Adipocyte (in vitro differentiated cells): Measurements from ENCODE around the gene EFNA4.

ENCODE experiments used
- DNase-seq: peaks from one replicate; pipeline ENCODE4 v3.0.0-alpha.2; 2015; ENCODE audit warnings: low read depth
- H3K27me3 ChIP-seq: replicated peaks from 2 replicates; pipeline ENCODE4 v1.7.0; 2013; ENCODE audit warnings: mild to moderate bottlenecking, low read length, moderate library complexity; ENCODE audit not compliant: control insufficient read depth, insufficient read depth
- H3K36me3 ChIP-seq: 2 replicates; pipeline ENCODE4 v1.7.0; 2013; ENCODE audit warnings: low read length, mild to moderate bottlenecking, moderate library complexity; ENCODE audit not compliant: control insufficient read depth, insufficient read depth, severe bottlenecking
- H3K4me1 ChIP-seq: 2 replicates; pipeline ENCODE4 v1.7.0; 2013; ENCODE audit warnings: mild to moderate bottlenecking, low read length, moderate library complexity; ENCODE audit not compliant: control insufficient read depth, insufficient read depth
- H3K4me3 ChIP-seq: 2 replicates; pipeline ENCODE4 v1.7.0; 2013; ENCODE audit warnings: mild to moderate bottlenecking, low read length, moderate library complexity
- H3K9ac ChIP-seq: 2 replicates; pipeline ENCODE4 v1.7.0; 2013; ENCODE audit warnings: mild to moderate bottlenecking, low read length, moderate library complexity
- H3K9me3 ChIP-seq: 2 replicates; pipeline ENCODE4 v1.7.0; 2013; ENCODE audit warnings: mild to moderate bottlenecking, low read length, moderate library complexity; ENCODE audit not compliant: control insufficient read depth

Gene EFNA4

DNA sequence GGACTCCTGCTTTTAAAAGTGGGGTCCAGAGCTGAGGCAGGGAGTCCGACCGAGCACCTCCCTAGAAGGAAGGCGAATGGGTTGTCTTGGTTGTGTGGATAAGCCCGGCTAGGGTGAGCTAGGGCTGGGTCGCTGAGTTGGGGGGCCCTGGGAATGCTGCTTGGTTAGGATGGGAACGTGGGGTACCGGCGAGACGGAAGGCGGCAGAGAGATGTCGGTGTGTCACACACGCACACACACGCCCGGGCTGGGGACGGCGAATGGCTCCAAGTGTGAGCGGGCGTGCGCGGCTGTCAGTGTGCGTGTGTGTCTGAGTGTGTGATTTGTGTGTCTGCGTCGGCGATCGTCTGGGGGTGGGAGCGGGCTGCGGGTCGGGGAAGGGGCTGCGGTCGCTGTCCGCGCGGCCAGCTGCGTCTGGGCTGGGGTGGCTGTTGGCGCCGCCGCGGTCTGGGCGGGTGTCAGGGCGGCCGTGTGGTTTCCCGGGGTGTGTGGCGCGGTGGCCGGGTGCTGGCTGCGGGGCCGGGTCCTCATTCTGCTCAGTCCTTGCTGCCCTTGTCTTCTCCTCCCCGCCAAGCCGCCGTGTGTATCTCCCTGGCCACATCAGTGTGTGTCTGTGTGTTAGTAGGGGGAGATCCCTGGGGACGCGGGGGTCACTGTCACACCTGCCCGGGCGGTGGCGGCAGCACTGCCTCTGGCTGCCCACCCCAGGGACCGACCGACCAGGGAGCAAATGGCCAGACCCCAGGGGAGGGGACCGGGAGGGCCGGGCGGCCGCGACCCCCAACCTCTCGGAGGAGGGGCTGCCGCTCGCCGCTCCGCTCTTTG, 16.2 kb downstream of the EFNA4 start:
- Histone ChIP-seq H3K9me3 (no peaks in the 10 kb centered on the region), H3K4me1 (peaks cover 23% of the 10 kb centered on the region), H3K36me3 (no peaks in the 10 kb centered on the region), H3K27me3 (peaks cover 50% of the 10 kb centered on the region), H3K9ac (no peak overlapping the region), H3K4me3 (peak overlapping the region; percentile 44)
- peak; percentile 47 for DNase-seq

DNA sequence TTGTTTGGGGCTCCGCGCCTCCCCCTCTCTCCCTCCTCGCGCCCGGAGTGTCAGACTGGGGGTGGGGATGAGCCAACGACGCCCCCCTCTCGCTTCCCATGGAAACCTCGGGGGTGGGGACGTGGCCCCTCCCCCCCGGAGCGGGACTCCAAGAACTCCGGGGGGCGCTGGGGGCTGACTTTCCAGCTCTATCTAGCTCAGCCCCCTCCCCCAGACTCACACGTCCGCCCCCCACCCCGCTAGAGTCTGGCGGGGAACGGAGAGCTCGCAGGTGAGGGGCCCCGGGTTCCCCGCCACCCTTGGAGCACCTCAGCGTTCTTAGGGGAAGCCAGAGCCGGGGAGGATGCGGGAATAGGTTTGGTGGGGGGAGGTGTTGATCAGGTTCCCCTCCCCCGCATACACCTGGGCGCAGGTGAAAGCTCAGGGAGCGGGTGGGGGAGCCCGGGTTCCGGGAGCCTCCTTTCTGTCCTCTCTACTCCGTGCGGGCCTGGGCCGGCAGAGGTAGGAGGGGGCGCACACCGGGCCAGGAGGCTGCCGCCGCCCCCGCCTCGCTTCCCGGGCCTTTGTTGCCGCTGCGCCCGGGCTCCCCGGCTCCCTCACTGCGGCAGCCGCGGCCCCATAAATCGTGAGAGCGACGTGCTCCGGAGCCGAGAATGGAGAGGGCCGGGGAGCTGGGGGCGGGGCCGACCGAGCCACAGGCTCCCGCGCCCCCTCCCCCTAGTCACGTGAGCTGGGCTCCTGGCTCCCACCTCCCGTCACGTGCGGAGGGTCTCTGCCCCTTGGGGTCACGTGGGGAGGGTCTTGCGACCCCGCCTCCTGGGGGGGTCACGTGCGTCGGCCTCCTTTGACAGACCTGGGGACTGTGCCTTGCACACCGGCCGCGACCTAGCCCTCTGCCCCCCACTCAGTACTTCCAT, 17.0 kb downstream of the EFNA4 start:
- Histone ChIP-seq H3K9me3 (no peaks in the 10 kb centered on the region), H3K27me3 (peaks cover 43% of the 10 kb centered on the region), H3K4me1 (peaks cover 25% of the 10 kb centered on the region), H3K4me3 (no peak overlapping the region), H3K36me3 (no peaks in the 10 kb centered on the region), H3K9ac (no peak overlapping the region)
- peak; percentile 54 for DNase-seq

DNA sequence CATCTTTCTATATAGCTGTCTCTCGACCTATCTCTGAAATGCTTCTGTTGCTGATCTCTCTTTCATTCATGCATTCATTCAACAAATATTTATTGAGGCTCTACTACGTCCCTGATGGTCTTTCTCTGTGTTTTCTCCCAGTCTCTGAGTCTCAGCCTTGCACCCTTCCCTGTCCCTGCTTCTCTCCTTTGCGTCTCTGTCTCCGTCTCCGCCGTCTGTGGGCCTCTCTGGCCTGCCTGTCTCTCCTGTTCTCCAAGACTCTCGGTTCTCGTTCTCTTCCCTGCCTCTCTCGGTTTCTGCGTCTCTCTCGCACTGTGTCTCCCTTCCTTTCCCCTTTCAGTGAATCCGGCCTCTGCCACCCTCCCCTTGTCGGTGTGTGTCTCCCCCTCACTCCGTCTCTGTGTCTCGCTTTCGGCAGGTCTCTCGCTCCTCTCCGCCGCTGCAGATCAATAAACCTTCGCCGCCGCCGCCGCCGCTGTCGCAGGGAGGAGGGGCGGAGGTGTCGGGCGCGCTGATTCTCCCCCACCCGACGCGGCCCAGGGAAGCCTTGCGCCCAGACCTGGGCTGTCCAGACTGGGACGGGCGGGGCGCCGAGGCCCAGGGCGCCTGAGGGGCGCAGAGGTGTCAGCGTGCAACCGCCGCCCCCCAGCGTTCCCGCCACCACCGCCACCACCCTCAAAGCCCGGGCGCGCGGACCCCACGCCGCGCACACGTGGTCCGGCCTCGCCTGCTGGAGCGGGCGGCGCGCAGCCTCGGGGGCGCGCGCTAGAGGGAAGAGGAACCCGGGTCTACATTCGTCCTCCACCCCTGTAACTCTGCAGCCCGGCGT, 18.1 kb downstream of the EFNA4 start:
- no peaks in the 10 kb centered on the region for H3K36me3 ChIP-seq
- no peak for DNase-seq

GRCh38 chr1:155082301-155083051, 18.9 kb downstream of the EFNA4 start:
- Histone ChIP-seq H3K9ac (no peak overlapping the region), H3K9me3 (no peaks in the 10 kb centered on the region), H3K4me3 (no peak overlapping the region), H3K27me3 (peaks cover 43% of the 10 kb centered on the region), H3K4me1 (peaks cover 27% of the 10 kb centered on the region), H3K36me3 (no peaks in the 10 kb centered on the region)
- no peak for DNase-seq

More for the DNA sequence above, 18.1 kb downstream of the EFNA4 start:
- Histone ChIP-seq H3K4me1 (peaks cover 27% of the 10 kb centered on the region), H3K9me3 (no peaks in the 10 kb centered on the region), H3K27me3 (peaks cover 43% of the 10 kb centered on the region), H3K9ac (no peak overlapping the region), H3K4me3 (peak overlapping the region; percentile 53)

- peaks cover 27% of the 10 kb centered on the region for H3K4me1 ChIP-seq
- H3K9ac ChIP-seq = no peak overlapping the region
- peaks cover 43% of the 10 kb centered on the region for H3K27me3 ChIP-seq
- no peaks in the 10 kb centered on the region for H3K36me3 ChIP-seq
- no peak overlapping the region for H3K4me3 ChIP-seq
- DNase-seq = no peak
- no peaks in the 10 kb centered on the region for H3K9me3 ChIP-seq
Observed at GRCh38 chr1:155083052-155083541, 19.6 kb downstream of the EFNA4 start.

DNA sequence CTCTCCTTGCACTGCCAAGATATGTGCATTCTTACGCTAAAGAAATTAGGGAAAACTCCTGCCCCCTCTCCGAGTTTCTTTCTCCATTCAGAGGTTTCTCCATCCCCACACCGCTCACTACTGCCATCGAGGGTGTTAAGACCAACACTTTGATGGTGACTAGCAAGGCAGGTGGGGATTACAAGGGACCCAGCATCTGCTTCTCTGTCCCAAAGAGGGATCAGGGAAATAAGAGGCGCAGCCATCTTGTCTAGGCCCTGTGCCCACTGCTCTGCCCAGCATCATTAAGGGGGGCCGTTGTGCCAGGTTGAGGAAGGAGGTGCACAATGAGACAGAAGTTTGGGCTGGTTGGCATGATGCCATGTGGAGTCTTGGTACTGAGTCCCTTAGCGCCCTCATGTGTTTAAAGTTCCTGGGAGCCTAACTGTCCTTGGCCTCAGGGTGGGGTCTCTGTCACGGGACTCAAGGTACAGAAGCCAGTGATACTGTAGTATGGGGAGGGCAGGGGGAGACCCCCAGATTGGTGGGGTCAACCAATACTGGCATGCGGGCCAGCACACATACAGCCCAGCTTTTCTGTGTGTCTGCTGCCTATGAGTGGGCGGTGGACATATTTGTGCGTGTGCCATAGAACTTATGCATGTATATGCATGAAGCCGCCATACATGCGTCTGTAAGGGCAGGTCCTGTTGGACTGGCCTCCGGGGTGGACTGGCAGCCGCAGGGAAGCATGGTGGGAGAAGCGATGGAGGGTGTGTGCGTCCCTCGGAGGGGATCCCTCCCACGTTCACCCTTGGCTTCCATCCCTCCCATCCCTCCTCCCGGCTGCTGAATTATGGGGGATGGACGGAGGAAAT, 20.6 kb downstream of the EFNA4 start:
- Histone ChIP-seq H3K27me3 (peaks cover 43% of the 10 kb centered on the region), H3K36me3 (no peaks in the 10 kb centered on the region), H3K9me3 (no peaks in the 10 kb centered on the region), H3K4me1 (peaks cover 27% of the 10 kb centered on the region), H3K9ac (peak overlapping the region; percentile 14), H3K4me3 (peak overlapping the region; percentile 89)
- peak; percentile 48 for DNase-seq

GRCh38 chr1:155084722-155085503, 21.4 kb downstream of the EFNA4 start:
- Histone ChIP-seq H3K4me3 (peak overlapping the region; percentile 89), H3K27me3 (peaks cover 34% of the 10 kb centered on the region), H3K4me1 (peaks cover 19% of the 10 kb centered on the region), H3K9ac (peak overlapping the region; percentile 82), H3K36me3 (no peaks in the 10 kb centered on the region), H3K9me3 (no peaks in the 10 kb centered on the region)
- DNase-seq = peak; percentile 98

- no peaks in the 10 kb centered on the region for H3K36me3 ChIP-seq
- peak overlapping the region; percentile 82 for H3K9ac ChIP-seq
- peaks cover 16% of the 10 kb centered on the region for H3K4me1 ChIP-seq
- peak overlapping the region; percentile 89 for H3K4me3 ChIP-seq
- peak; percentile 68 for DNase-seq
- H3K27me3 ChIP-seq = peaks cover 32% of the 10 kb centered on the region
- no peaks in the 10 kb centered on the region for H3K9me3 ChIP-seq
Observed at GRCh38 chr1:155085504-155086127, 22.1 kb downstream of the EFNA4 start.
